GM12891 (cell line): ENCODE results near the gene CNTLN.

ENCODE experiments used
- PAX5 ChIP-seq: IDR thresholded peaks from 2 replicates; pipeline ENCODE4 v1.6.1; 2011; ENCODE audit warnings: low read length, moderate library complexity, mild to moderate bottlenecking; ENCODE audit not compliant: insufficient read depth, severe bottlenecking
- POLR2A ChIP-seq: IDR thresholded peaks from 2 replicates; pipeline ENCODE4 v1.6.1; 2011; ENCODE audit warnings: low read depth, low read length, control low read depth
- POLR2AphosphoS5 ChIP-seq: IDR thresholded peaks from 2 replicates; pipeline ENCODE4 v1.6.1; 2011; ENCODE audit warnings: low read depth, low read length, control low read depth
- POU2F2 ChIP-seq: IDR thresholded peaks from 2 replicates; pipeline ENCODE4 v1.6.1; 2011; ENCODE audit warnings: low read depth, mild to moderate bottlenecking, control low read depth, low read length, moderate library complexity
- SPI1 ChIP-seq: IDR thresholded peaks from 2 replicates; pipeline ENCODE4 v1.6.1; 2011; ENCODE audit warnings: low read depth, low read length, control low read depth
- TAF1 ChIP-seq: IDR thresholded peaks from 2 replicates; pipeline ENCODE4 v1.6.1; 2011; ENCODE audit warnings: low read depth, low read length, control low read depth

DNA sequence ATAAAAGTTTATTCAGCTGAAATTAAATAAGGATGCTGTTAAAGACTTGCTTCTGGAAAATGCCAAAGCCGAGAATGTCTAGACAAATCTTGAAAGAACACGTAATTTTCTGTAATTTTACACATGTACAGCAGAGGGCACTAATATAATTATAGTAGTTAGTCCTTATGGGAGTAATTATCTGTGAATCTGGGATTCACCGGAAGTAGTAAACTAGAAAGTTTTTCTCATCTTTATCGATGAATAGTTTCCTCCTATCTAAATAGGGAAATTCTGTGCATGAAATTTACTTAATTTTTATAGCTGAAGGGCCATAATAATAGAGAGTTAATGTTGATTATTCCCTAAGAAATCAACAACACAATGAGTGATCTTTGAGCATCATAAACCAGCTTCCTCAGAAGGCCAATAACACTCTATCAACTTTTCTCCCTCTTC lies 18.4 kb upstream of the CNTLN start:
- TF ChIP-seq POLR2A (no peak), POLR2AphosphoS5 (no peak), TAF1 (no peak), POU2F2 (no peak), SPI1 (no peak), PAX5 (no peak)
